Esophagus muscularis mucosa (tissue), 4 donors: ENCODE results near the gene RPL12. TPM values are rescaled to one million over a fixed set of nuclear protein-coding genes. Genes with fewer than 3 reads are reported as not detected.

ENCODE experiments used
- DNase-seq: peaks from one replicate; pipeline ENCODE4 v3.0.0-alpha.2; 2017; ENCODE audit errors: extremely low spot score
- H3K27ac ChIP-seq, 4 donors: fragments of 200-600 bp; sonication (generic); replicated peaks in 1 of 4; 1 replicate in 3 of 4; 2 replicates in 1 of 4; pipeline ENCODE4 v1.5.1; 2016 to 2019; ENCODE audit warnings: mild to moderate bottlenecking in 1 of 4
- H3K27me3 ChIP-seq, 4 donors: fragments of 200-600 bp; sonication (generic); one replicate each; pipeline versions ENCODE4 v1.5.1 to v1.6.0; 2016 to 2019
- H3K36me3 ChIP-seq, 4 donors: fragments of 200-600 bp; sonication (generic); one replicate each; pipeline ENCODE4 v1.5.1; 2016 to 2019
- H3K4me1 ChIP-seq, 4 donors: fragments of 200-600 bp; sonication (generic); one replicate each; pipeline ENCODE4 v1.5.1; 2016 to 2019
- H3K4me3 ChIP-seq, 4 donors: fragments of 200-600 bp; sonication (generic); 1 replicate in 2 of 4; 2 replicates in 2 of 4; pipeline ENCODE4 v1.5.1; 2016 to 2019; ENCODE audit warnings: mild to moderate bottlenecking in 4 of 4, moderate library complexity in 1 of 4
- H3K9me3 ChIP-seq, 4 donors: fragments of 200-600 bp; sonication (generic); 1 replicate in 3 of 4; 2 replicates in 1 of 4; pipeline ENCODE4 v1.5.1; 2016 to 2019
- CTCF ChIP-seq, 3 experiments: fragments of 200-600 bp in 2 of 3; fragments of 450-650 bp in 1 of 3; sonication (generic) in 2 of 3; IDR thresholded peaks; one replicate each; pipeline ENCODE4 v1.5.1; 2017 to 2019; ENCODE audit warnings: antibody characterized with exemption in 3 of 3, mild to moderate bottlenecking in 2 of 3, moderate library complexity in 1 of 3
- EP300 ChIP-seq: sonication (generic); formaldehyde crosslinking; IDR thresholded peaks from one replicate; pipeline ENCODE4 v1.6.1; 2017; ENCODE audit warnings: antibody characterized with exemption
- POLR2A ChIP-seq: fragments of 450-650 bp; IDR thresholded peaks from one replicate; pipeline ENCODE4 v1.6.1; 2017; ENCODE audit warnings: antibody characterized with exemption, moderate library complexity, mild to moderate bottlenecking, low read depth
- POLR2AphosphoS5 ChIP-seq, 2 donors: sonication (generic); formaldehyde crosslinking; IDR thresholded peaks; one replicate each; pipeline ENCODE4 v1.6.1; 2017; ENCODE audit warnings: antibody characterized with exemption in 2 of 2
- WGBS: methylation state at CpG from one replicate; pipeline ENCODE4 v1.1.5; 2018; 5-methylcytosine and 5-hydroxymethylcytosine counted together
- intact Hi-C: fragments of 100-400 bp; cut with DNase I; formaldehyde crosslinking; loops from one replicate; pipeline ENCODE4 v1.15.1; 2023
- small RNA-seq, 3 donors: library from RNA; depleted of rRNA; stranded (forward); fragments of <200 nt; gene quantifications; one replicate each; pipeline ENCODE3, GENCODE V24; 2016
- total RNA-seq, 4 donors: library from RNA; depleted of rRNA; stranded (reverse); fragments of >200 nt; gene quantifications; one replicate each; pipeline versions ENCODE4 v1.1.0 to v1.2.1, GENCODE V29; 2016

The RPL12 gene
- total RNA-seq, 4 donors from 2014 or later, result 880 to 2,334 (median 1,732) TPM

DNA sequence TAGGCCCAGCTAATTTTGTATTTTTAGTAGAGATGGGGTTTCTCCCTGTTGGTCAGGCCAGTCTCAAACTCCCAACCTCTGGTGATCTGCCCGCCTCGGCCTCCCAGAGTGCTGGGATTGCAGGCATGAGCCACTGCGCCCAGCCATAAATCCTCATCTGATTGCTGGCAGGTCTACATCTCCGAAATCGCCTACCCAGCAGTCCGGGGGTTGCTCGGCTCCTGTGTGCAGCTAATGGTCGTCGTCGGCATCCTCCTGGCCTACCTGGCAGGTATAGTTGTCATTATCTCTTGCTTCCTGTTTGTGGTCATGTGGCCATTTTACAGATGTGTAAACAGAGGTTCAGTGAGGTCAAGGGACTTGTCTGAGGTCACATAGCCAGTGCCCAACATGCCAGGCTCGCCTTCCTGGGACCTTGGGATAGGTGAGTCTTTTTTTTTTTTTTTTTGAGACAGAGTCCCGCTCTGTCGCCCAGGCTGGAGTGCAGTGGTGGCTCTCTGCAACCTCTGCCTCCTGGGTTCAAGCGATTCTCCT, 51.4 kb downstream of the RPL12 start:
- H3K4me1 ChIP-seq, result peaks cover 14 to 32% (median 27%) of the 10 kb centered on the region in 4 donors
- no peak overlapping the region for H3K4me3 ChIP-seq
- intact Hi-C loops, result no loop called here
- no peaks in the 10 kb centered on the region for H3K27me3 ChIP-seq
- H3K27ac ChIP-seq, result no peak overlapping the region
- WGBS, result 96% methylated on average over 13 of the region's 14 CpGs
- TF ChIP-seq POLR2A, result no peak
- TF ChIP-seq CTCF (IDR thresholded peaks at IDR 0.05), result no peak
- no peak for TF ChIP-seq POLR2AphosphoS5 (IDR thresholded peaks at IDR 0.05)
- no peak for TF ChIP-seq EP300
- H3K36me3 ChIP-seq, result peaks cover 4 to 52% (median 35%) of the 10 kb centered on the region in 4 donors
- no peak for DNase-seq
- no peaks in the 10 kb centered on the region for H3K9me3 ChIP-seq

DNA sequence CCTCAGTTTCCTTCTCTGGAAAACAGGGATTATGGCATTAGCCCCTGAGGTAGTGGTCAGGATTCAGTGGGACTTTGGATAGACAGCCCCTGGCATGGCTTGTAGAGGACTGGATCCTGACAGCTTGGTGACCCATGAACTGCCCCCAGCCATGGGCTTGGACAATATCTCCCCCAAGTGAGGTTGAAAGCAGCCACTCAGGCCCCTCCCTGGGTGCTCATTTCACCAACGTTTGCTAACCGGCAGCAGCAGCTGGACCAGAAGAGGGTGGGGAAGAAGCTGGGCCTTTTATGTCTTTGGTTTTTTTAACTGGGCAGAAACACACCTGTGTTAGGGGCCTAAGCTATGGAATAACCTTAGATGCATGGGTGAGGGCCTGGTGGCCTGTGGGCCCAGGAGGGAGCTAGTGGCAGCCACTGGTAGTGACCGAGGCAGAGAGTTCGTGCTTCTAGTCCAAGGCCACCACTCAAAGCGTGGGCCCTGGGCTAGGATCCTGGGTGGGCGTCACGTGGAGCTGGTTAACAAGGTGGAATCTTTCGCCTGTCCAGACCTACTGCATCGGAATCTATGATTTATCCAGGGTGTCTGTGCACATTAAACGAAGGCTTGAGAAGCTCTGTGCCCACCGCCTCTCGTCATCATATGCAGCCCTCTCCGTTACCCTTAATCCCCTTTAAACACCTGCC, 52.3 kb downstream of the RPL12 start:
- Histone ChIP-seq H3K4me3 (peak overlapping the region in 3 of 4 donors; percentile 73 to 98 (median 96)), H3K27ac (no peak overlapping the region), H3K27me3 (no peaks in the 10 kb centered on the region), H3K9me3 (no peaks in the 10 kb centered on the region), H3K36me3 (peaks cover 0 to 43% (median 26%) of the 10 kb centered on the region in 4 donors), H3K4me1 (peaks cover 14 to 32% (median 27%) of the 10 kb centered on the region in 4 donors)
- intact Hi-C loops, result no loop called here
- 88% methylated on average over 13 of the region's 13 CpGs for WGBS
- no peak for DNase-seq
- TF ChIP-seq POLR2A, result no peak
- no peak for TF ChIP-seq POLR2AphosphoS5 (IDR thresholded peaks at IDR 0.05)
- TF ChIP-seq EP300, result no peak
- no peak for TF ChIP-seq CTCF (IDR thresholded peaks at IDR 0.05)

- Histone ChIP-seq H3K27me3 (no peaks in the 10 kb centered on the region), H3K27ac (peak overlapping the region; percentile 90 to 98 (median 96)), H3K36me3 (peaks cover 0 to 37% (median 20%) of the 10 kb centered on the region in 4 donors), H3K4me3 (peak overlapping the region; percentile 73 to 98 (median 94)), H3K4me1 (peaks cover 14 to 32% (median 27%) of the 10 kb centered on the region in 4 donors), H3K9me3 (no peaks in the 10 kb centered on the region)
- TF ChIP-seq CTCF (IDR thresholded peaks at IDR 0.05) (no peak), POLR2AphosphoS5 (IDR thresholded peaks at IDR 0.05) (no peak), POLR2A (no peak), EP300 (no peak)
- DNase-seq, result no peak
- intact Hi-C loops, result no loop called here
- 67% methylated on average over 3 of the region's 5 CpGs for WGBS
Measured at GRCh38 chr9:127398275-127398647, 52.9 kb downstream of the RPL12 start.

Small RNA genes lying within 50 kb of the gene (small RNA-seq; reads per million reads assigned to genes)
- gene RF00019 (0 reads per million in 3 donors), gene SNORA65 (123 to 224 (median 126) reads per million in 3 donors)

Other genes with a start within 250 kb of the RPL12 start
- gene GARNL3, start 186.6 kb downstream of the RPL12 start, total RNA-seq, result 10 to 100 TPM in 3 of 4 donors, 1 to 10 TPM in 1; 8.9 to 17.9 (median 12.2) TPM
- 10 to 100 TPM; 27.0 to 34.5 (median 31.7) TPM for gene SLC2A8, start 54.2 kb downstream of the RPL12 start, total RNA-seq
- 10 to 100 TPM in 3 of 4 donors, 1 to 10 TPM in 1; 8.3 to 12.8 (median 11.2) TPM for gene ZNF79, start 27.0 kb downstream of the RPL12 start, total RNA-seq
- gene LRSAM1, start 104 bp upstream of the RPL12 start, total RNA-seq, result 10 to 100 TPM; 13.6 to 26.2 (median 18.8) TPM
- gene STXBP1, start 160.9 kb upstream of the RPL12 start, total RNA-seq, result 10 to 100 TPM; 17.2 to 34.0 (median 19.8) TPM